Esophagus squamous epithelium (tissue), 4 donors: Measurements from ENCODE around the gene RAPGEF3.

Source experiments
- POLR2A ChIP-seq, 4 donors: fragments of 450-650 bp; IDR thresholded peaks; one replicate each; pipeline ENCODE4 v1.6.1; 2017; ENCODE audit warnings: antibody characterized with exemption in 4 of 4, mild to moderate bottlenecking in 4 of 4, moderate library complexity in 3 of 4
- TF ChIP-seq, protein P1 (sequence below), 6 experiments: fragments of 450-650 bp in 4 of 6; fragments of 200-600 bp in 2 of 6; sonication (generic) in 2 of 6; IDR thresholded peaks; one replicate each; pipeline ENCODE4 v1.5.1; 2016 to 2019; ENCODE audit warnings: antibody characterized with exemption in 6 of 6, mild to moderate bottlenecking in 4 of 6, moderate library complexity in 4 of 6

- TF ChIP-seq, protein P1, sequence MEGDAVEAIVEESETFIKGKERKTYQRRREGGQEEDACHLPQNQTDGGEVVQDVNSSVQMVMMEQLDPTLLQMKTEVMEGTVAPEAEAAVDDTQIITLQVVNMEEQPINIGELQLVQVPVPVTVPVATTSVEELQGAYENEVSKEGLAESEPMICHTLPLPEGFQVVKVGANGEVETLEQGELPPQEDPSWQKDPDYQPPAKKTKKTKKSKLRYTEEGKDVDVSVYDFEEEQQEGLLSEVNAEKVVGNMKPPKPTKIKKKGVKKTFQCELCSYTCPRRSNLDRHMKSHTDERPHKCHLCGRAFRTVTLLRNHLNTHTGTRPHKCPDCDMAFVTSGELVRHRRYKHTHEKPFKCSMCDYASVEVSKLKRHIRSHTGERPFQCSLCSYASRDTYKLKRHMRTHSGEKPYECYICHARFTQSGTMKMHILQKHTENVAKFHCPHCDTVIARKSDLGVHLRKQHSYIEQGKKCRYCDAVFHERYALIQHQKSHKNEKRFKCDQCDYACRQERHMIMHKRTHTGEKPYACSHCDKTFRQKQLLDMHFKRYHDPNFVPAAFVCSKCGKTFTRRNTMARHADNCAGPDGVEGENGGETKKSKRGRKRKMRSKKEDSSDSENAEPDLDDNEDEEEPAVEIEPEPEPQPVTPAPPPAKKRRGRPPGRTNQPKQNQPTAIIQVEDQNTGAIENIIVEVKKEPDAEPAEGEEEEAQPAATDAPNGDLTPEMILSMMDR (IDR thresholded peaks at IDR 0.05): no peak
- no peak for TF ChIP-seq POLR2A (IDR thresholded peaks at IDR 0.05)
These were observed 11.6 kb downstream of the RAPGEF3 start for GRCh38 chr12:47747126-47747525.
